Measurements from ENCODE around the gene PDCL3. TPM values are rescaled to one million over a fixed set of nuclear protein-coding genes. Genes with fewer than 3 reads are reported as not detected.

Gene PDCL3
- total and polyA plus RNA-seq, 2 experiments from 2014 or later: 28.1 to 72.4 TPM

- no peak overlapping the region for H3K27ac ChIP-seq (ENCODE audit: low read depth)
- no peaks in the 10 kb centered on the region for H4K20me1 ChIP-seq (replicated peaks; ENCODE audit: insufficient read depth)
- H3F3A ChIP-seq (replicated peaks; ENCODE audit: low read depth): no peaks in the 10 kb centered on the region
- H3K4me1 ChIP-seq (ENCODE audit: insufficient read depth): no peaks in the 10 kb centered on the region
- H3K36me3 Mint-ChIP-seq (ENCODE audit: low read depth): peaks cover 3% of the 10 kb centered on the region; the same call in 1 of the 3 replicates
- peaks cover 4% of the 10 kb centered on the region for H3K27me3 Mint-ChIP-seq (ENCODE audit: insufficient read depth, low read depth, poor library complexity)
- no peak overlapping the region for H3K4me3 ChIP-seq
- no peaks in the 10 kb centered on the region for H3K79me2 ChIP-seq (replicated peaks; ENCODE audit: insufficient read depth)
- DNase-seq (ENCODE audit: low spot score): no peak
- H3K27me3 ChIP-seq (ENCODE audit: insufficient read depth): no peaks in the 10 kb centered on the region
- no peak overlapping the region for H3K4me2 ChIP-seq
- no peak overlapping the region for H2AFZ ChIP-seq
- H3K27ac Mint-ChIP-seq: no peak overlapping the region
- H3K9me3 Mint-ChIP-seq: peaks cover 3% of the 10 kb centered on the region; the same call in 1 of the 3 replicates
- H3K9me2 ChIP-seq (ENCODE audit: insufficient read depth): no peaks in the 10 kb centered on the region
- no peak overlapping the region for H3K4me3 Mint-ChIP-seq
- no peaks in the 10 kb centered on the region for H3K36me3 ChIP-seq (ENCODE audit: insufficient read depth)
- no peak for ATAC-seq
- TF ChIP-seq POLR2AphosphoS5 (IDR thresholded peaks at IDR 0.05; ENCODE audit: low read depth): no peak
- no peak for TF ChIP-seq EZH2 (IDR thresholded peaks at IDR 0.05; ENCODE audit: low read depth, unreplicated experiment)
- no peak for TF ChIP-seq ZNF331 (CRISPR knock-in tag; IDR thresholded peaks at IDR 0.05; ENCODE audit: low read depth)
- TF ChIP-seq ETS1 (IDR thresholded peaks at IDR 0.05): no peak
- TF ChIP-seq REST (IDR thresholded peaks at IDR 0.05; ENCODE audit: unreplicated experiment): no peak
- no peak for TF ChIP-seq CTCF (conservative IDR thresholded peaks at IDR 0.05; ENCODE audit: low read depth in 2 of 2)
- TF ChIP-seq STAT1 (IDR thresholded peaks at IDR 0.05; ENCODE audit: unreplicated experiment): no peak
- no peak for TF ChIP-seq ZNF462 (CRISPR knock-in tag; IDR thresholded peaks at IDR 0.05)
- TF ChIP-seq CREB1 (CRISPR knock-in tag; IDR thresholded peaks at IDR 0.05; ENCODE audit: low read depth): no peak
- no peak for TF ChIP-seq NANOG (IDR thresholded peaks at IDR 0.05; ENCODE audit: borderline replicate concordance)
- TF ChIP-seq ZNF114 (CRISPR knock-in tag; IDR thresholded peaks at IDR 0.05): no peak
- no peak for TF ChIP-seq JUNB (IDR thresholded peaks at IDR 0.05; ENCODE audit: unreplicated experiment)
- no peaks in the 10 kb centered on the region for H3K4me1 Mint-ChIP-seq
Observed at GRCh38 chr2:100517556-100517955, 45.2 kb upstream of the PDCL3 start.
